Endometrial microvascular endothelial cells (primary cell): ENCODE data around the gene CCL27. TPM values are rescaled to one million over a fixed set of nuclear protein-coding genes. Genes with fewer than 3 reads are reported as not detected.
"Not testable (repeated sequence)": the region's sequence is repeated elsewhere in the genome, so short reads cannot be mapped to it uniquely, and the experiment has no call there.

Experiments
- in situ Hi-C: cut with HindIII; loops from 2 replicates; pipeline ENCODE4 v1.10.0; 2017; ENCODE audit warnings: low sequenced_read_pairs, low pct_unique_long_range_greater_than_20kb; ENCODE audit errors: inconsistent ontology term
- total RNA-seq: library from RNA; depleted of rRNA; stranded (reverse); fragments of >200 nt; gene quantifications from one replicate; pipeline ENCODE4 v1.2.3, GENCODE V29; 2015; ENCODE audit errors: inconsistent ontology term

CCL27 gene
- total RNA-seq, 1 donor from 2014 or later: not detected

- in situ Hi-C loops: no loop called here
These were observed 9.0 kb downstream of the CCL27 start for GRCh38 chr9:34653151-34654072.

GRCh38 chr9:34652602-34653000 is 9.9 kb downstream of the CCL27 start:
- in situ Hi-C loops: no loop called here

GRCh38 chr9:34651876-34652601 is 10.4 kb downstream of the CCL27 start, which contains the start of gene IL11RA:
Gene IL11RA (plus strand): TSS chr9:34652185. CDS start chr9:34655218, 3,033 bp downstream.
- in situ Hi-C loops: no loop called here

DNA sequence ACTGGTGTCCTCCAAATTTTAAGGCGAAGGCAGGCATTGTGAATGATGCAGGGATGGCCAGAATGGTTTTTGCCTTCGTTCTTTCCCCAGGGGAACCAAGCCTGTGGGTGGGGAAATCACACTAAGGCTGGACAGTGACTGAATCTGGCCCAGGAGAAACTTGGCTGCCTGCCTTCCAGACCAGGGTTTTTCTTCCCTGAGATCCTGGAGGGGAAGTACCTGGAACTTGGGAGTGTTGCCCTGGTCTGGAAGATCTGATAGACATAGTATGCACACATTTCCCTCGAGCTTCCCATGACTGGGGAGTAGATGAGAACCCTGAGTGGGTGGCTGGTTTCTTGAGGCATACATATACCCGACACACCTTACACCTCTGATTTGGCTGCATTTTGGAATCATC is 11.1 kb downstream of the CCL27 start:
- in situ Hi-C loops: no loop called here

DNA sequence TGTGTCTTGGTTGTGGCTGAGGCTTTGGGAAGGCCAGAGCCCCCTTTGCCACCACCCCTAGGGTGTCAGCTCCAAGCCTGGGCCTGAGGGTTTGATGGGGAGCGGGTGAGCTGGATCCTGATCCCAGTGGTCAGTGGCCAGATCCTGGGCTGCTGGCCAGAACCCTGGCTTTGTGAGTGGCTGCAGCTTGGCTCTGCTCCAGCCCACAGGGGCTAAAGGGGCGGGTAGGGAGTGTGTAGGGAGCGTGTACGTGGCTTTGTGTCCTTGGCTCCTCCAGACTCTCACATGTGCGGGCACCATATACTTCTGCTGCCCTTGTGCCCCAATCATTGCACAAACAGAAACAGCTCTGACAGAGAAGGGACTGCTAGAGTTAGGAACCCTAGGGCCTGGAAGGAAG is 11.6 kb downstream of the CCL27 start:
- in situ Hi-C loops: no loop called here

GRCh38 chr9:34648673-34649072 is 13.8 kb downstream of the CCL27 start:
- in situ Hi-C loops: no loop called here

DNA sequence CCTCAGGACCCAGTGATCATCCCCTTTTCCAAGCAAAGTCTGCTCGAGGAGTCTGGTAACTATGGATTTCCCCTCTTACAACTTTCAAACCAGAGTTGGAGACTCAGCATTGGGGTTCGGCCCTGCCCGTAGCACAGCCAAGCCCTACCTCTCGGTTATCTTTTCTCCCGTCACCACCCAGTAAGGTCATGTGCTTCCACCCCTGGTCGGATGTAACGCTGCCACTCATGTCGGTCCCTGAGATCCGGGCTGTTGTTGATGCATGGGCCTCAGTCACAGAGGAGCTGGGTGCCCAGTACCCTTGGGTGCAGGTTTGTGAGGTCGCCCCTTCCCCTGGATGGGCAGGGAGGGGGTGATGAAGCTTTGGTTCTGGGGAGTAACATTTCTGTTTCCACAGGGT is 14.8 kb downstream of the CCL27 start:
- in situ Hi-C loops: no loop called here

- in situ Hi-C loops: no loop called here
These were observed 15.4 kb downstream of the CCL27 start for GRCh38 chr9:34647084-34647403.

DNA sequence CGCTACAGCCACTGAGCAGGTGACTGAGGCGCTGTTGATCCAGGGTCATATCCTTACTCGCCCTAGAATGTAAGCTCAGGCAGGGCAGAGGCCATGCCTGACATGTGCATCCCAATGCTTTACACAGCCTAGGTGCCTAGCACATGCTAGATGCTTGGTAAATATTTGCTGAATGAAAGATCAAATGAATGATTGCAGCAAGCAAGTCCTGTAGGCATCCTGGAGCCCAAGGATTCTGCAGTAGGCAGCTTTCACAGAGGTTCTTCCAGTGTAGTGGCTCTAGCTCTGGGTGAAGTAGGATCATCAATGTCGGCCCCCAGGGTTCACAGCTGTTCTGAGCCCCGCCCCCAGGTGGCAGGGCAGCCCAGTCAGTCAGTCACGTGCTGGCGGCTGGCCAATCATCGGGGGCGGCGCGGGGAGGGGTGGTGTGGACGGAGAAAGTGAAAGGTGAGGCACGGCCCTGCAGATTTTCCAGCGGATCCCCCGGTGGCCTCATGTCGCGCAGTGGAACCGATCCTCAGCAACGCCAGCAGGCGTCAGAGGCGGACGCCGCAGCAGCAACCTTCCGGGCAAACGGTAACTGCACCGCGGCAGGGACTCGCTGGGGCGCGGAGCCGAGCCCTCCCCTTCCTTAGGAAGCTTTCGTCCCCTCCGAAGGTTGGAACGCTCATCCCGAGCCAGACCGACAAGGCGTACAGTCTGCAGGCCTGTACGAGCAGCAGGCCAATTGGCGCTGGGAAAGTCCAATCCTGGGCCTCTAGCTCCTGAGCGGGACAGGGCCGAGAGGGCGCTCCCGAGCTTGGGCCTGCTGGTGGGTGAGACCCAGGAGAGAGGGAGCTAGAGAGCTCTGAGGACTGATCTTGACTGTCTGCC is 16.0 kb downstream of the CCL27 start, which contains the start of gene GALT:
TSS of gene GALT (plus strand) at position 465 of the 873 bp plus-strand sequence. CDS start at position 495, 30 bp downstream.
- in situ Hi-C loops: no loop called here

GRCh38 chr9:34644766-34645314 is 17.6 kb downstream of the CCL27 start:
- in situ Hi-C loops: no loop called here

DNA sequence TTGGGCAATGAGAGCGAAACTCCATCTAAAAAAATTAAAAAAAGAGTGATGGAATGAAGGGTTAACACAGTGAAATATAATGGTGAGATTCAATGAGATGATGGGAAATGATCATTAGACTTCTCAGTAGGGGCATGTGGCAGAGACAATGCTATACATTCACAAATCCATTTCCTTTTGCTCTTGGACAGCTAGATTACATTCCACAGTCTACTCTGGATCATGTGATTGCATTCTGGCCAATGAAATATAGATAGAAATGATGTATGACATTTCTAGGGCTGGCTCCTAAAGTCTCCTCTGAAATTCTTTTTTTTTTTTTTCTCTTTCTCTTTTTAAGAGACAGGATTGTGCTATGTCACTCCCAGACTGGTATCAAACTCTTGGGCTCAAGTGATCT is 19.8 kb downstream of the CCL27 start:
- in situ Hi-C loops: no loop called here

DNA sequence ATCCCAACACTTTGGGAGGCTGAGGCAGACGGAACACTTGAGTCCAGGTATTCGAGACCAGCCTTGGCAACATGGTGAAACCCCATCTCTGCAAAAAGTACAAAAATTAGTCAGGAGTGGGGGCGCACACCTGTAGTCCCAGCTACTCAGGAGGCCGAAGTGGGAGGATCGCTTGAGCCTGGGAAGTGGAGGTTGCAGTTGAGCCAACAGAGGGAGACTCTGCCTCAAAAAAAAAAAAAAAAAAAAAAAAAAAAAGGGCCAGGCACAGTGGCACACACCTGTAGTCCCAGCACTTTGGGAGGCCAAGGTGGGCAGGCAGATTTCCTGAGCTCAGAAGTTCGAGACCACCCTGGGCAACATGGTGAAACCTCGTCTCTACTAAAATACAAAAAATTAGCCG is 23.1 kb downstream of the CCL27 start:
- in situ Hi-C loops: not testable (repeated sequence)

DNA sequence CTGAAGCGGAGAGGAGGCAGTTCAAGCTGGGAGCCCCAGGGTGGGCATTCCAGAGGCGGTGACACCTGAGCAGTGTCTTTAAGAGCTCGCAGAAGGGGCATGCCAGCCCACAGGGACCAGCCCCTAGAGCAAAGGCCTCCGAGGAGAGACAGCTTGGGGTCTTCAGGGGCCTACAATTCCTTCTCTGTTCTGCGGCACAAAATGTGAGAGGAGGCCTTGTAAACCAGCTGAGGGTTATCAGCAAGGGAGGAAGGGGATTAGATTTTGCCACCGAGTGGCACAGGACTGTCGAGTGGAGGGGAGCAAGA is 24.4 kb downstream of the CCL27 start:
- in situ Hi-C loops: no loop called here

GRCh38 chr9:34637356-34638137 is 24.9 kb downstream of the CCL27 start, which contains the start of gene SIGMAR1:
Gene SIGMAR1 (minus strand): TSS chr9:34637787. CDS start chr9:34637697, 90 bp downstream.
- in situ Hi-C loops: no loop called here

- in situ Hi-C loops: no loop called here
These were observed 25.6 kb downstream of the CCL27 start for GRCh38 chr9:34636791-34637355.

- in situ Hi-C loops: no loop called here
These were observed 26.9 kb downstream of the CCL27 start for GRCh38 chr9:34635556-34635955.

- in situ Hi-C loops: no loop called here
These were observed 27.8 kb downstream of the CCL27 start for GRCh38 chr9:34634551-34635248.
